Activated CD8-positive, alpha-beta T cell treated with anti-CD3 and anti-CD28 coated beads for 36 hours (primary cell): ENCODE data around the gene JMJD7. TPM values are rescaled to one million over a fixed set of nuclear protein-coding genes. Genes with fewer than 3 reads are reported as not detected.

Experiments used
- ATAC-seq: fragments of 200-7000 bp; cut with Tn5 transposase; one replicate; pipeline ENCODE4 v1.10.0; 2021; ENCODE audit warnings: mild to moderate bottlenecking, moderate library complexity
- CTCF ChIA-PET: fragments of 350-600 bp; sonication (Branson Sonifier 250); formaldehyde crosslinking; loops from one replicate; lab custom pipeline; 2021; ENCODE audit warnings: antibody characterized with exemption; lab: Charles Lee
- POLR2A ChIA-PET: fragments of 350-600 bp; sonication (Branson Sonifier 250); formaldehyde crosslinking; loops from one replicate; lab custom pipeline; 2021; ENCODE audit warnings: antibody characterized with exemption; lab: Charles Lee
- DNase-seq: peaks from one replicate; pipeline ENCODE4 v3.0.0-alpha.2; 2020
- H3K27ac Mint-ChIP-seq: one replicate; pipeline ENCODE4 v1.8.0; 2021; ENCODE audit warnings: mild to moderate bottlenecking, mixed read lengths
- H3K27me3 Mint-ChIP-seq: one replicate; pipeline ENCODE4 v1.8.0; 2021; ENCODE audit warnings: mixed read lengths
- H3K36me3 Mint-ChIP-seq: one replicate; pipeline ENCODE4 v1.8.0; 2021; ENCODE audit warnings: low read depth, mixed read lengths
- H3K4me1 Mint-ChIP-seq: one replicate; pipeline ENCODE4 v1.8.0; 2021; ENCODE audit warnings: low read depth, mixed read lengths
- H3K4me3 Mint-ChIP-seq: one replicate; pipeline ENCODE4 v1.8.0; 2021; ENCODE audit warnings: mild to moderate bottlenecking, moderate library complexity, mixed read lengths
- H3K9me3 Mint-ChIP-seq: one replicate; pipeline ENCODE4 v1.8.0; 2021; ENCODE audit warnings: mixed read lengths
- CTCF ChIP-seq: fragments of 200-600 bp; IDR thresholded peaks from one replicate; pipeline ENCODE4 v1.8.0; 2022; ENCODE audit warnings: antibody characterized with exemption, mild to moderate bottlenecking
- intact Hi-C: fragments of 100-400 bp; cut with micrococcal nuclease; formaldehyde crosslinking; loops from one replicate; pipeline ENCODE4 v1.10.0; 2022
- total RNA-seq, 2 experiments: library from RNA; stranded (reverse); gene quantifications; one replicate each; pipeline ENCODE4 v1.2.3, GENCODE V29; 2021

Gene JMJD7
- total RNA-seq, 2 experiments from 2014 or later, result 8.2 to 13.2 TPM

GRCh38 chr15:41868321-41868720 lies 40.4 kb downstream of the JMJD7 start:
- no peak for ATAC-seq

GRCh38 chr15:41869770-41870688 lies 42.1 kb downstream of the JMJD7 start:
- TF ChIP-seq CTCF, result no peak
- Mint-ChIP-seq H3K4me1 (peaks cover 9% of the 10 kb centered on the region), H3K27ac (peak overlapping the region; percentile 73), H3K4me3 (no peak overlapping the region), H3K9me3 (no peaks in the 10 kb centered on the region), H3K27me3 (no peaks in the 10 kb centered on the region), H3K36me3 (no peaks in the 10 kb centered on the region)
- intact Hi-C loops, result no loop called here
- POLR2A ChIA-PET, result interaction anchor here (0.5 to 1.6 kb wide), 3 partner anchors 18 to 56 kb away, joined by 3 read pairs; no protein-coding TSS in a partner anchor
- no peak for DNase-seq
- CTCF ChIA-PET, result interaction anchor here (0.9 to 1.2 kb wide), 3 partner anchors 35 to 58 kb away, joined by 3 to 5 read pairs (median 3); no protein-coding TSS in a partner anchor
- no peak for ATAC-seq

More at GRCh38 chr15:41868321-41868720, 40.4 kb downstream of the JMJD7 start:
- DNase-seq, result no peak
- Mint-ChIP-seq H3K4me1 (peaks cover 9% of the 10 kb centered on the region), H3K9me3 (no peaks in the 10 kb centered on the region), H3K36me3 (no peaks in the 10 kb centered on the region), H3K27me3 (no peaks in the 10 kb centered on the region), H3K27ac (no peak overlapping the region), H3K4me3 (no peak overlapping the region)
- TF ChIP-seq CTCF, result no peak
- CTCF ChIA-PET, result no interaction called here
- intact Hi-C loops, result no loop called here
- POLR2A ChIA-PET, result interaction anchor here (1.4 kb wide), 1 partner anchor 41 kb away, joined by 3 read pairs; no protein-coding TSS in a partner anchor

GRCh38 chr15:41870689-41871081 lies 42.8 kb downstream of the JMJD7 start:
- ATAC-seq (peak; percentile 96), DNase-seq (peak; percentile 74)
- H3K36me3 Mint-ChIP-seq, result no peaks in the 10 kb centered on the region
- H3K27me3 Mint-ChIP-seq, result no peaks in the 10 kb centered on the region
- no peak for TF ChIP-seq CTCF
- H3K9me3 Mint-ChIP-seq, result no peaks in the 10 kb centered on the region
- ChIA-PET POLR2A (no interaction called here), CTCF (interaction anchor here (0.9 kb wide), 1 partner anchor 34 kb away, joined by 3 read pairs; no protein-coding TSS in a partner anchor)
- intact Hi-C loops, result no loop called here
- no peak overlapping the region for H3K4me3 Mint-ChIP-seq
- H3K27ac Mint-ChIP-seq, result peak overlapping the region; percentile 73
- peaks cover 9% of the 10 kb centered on the region for H3K4me1 Mint-ChIP-seq

- TF ChIP-seq CTCF, result no peak
- ChIA-PET POLR2A (no interaction called here), CTCF (no interaction called here)
- DNase-seq (no peak), ATAC-seq (no peak)
- Mint-ChIP-seq H3K36me3 (no peaks in the 10 kb centered on the region), H3K27me3 (no peaks in the 10 kb centered on the region), H3K4me1 (peaks cover 9% of the 10 kb centered on the region), H3K9me3 (no peaks in the 10 kb centered on the region), H3K27ac (peak overlapping the region; percentile 73), H3K4me3 (no peak overlapping the region)
- intact Hi-C loops, result no loop called here
These were observed 43.4 kb downstream of the JMJD7 start for GRCh38 chr15:41871175-41871905.
